Embryonic facial prominence (tissue), 1 donor: ENCODE data around the gene DNM2.
A peak's percentile ranks its signal among the peaks of the same experiment; 100 is the strongest.
"Not testable (repeated sequence)": the region's sequence is repeated elsewhere in the genome, so short reads cannot be mapped to it uniquely, and the experiment has no call there.

Experiments
- DNase-seq: peaks from one replicate; pipeline ENCODE4 v3.0.0-alpha.2; 2016; ENCODE audit errors: extremely low spot score

Gene DNM2

GRCh38 chr19:10863107-10863717 lies 145.3 kb downstream of the DNM2 start:
- DNase-seq: no peak

- DNase-seq: peak; percentile 73
Observed at GRCh38 chr19:10864538-10864899, 146.6 kb downstream of the DNM2 start.

GRCh38 chr19:10866495-10866894 lies 148.6 kb downstream of the DNM2 start:
- DNase-seq: no peak

GRCh38 chr19:10868872-10869547 lies 151.1 kb downstream of the DNM2 start:
- no peak for DNase-seq

- DNase-seq: not testable (repeated sequence)
Observed at GRCh38 chr19:10869872-10870311, 152.0 kb downstream of the DNM2 start.

- no peak for DNase-seq
Observed at GRCh38 chr19:10870501-10870954, 152.6 kb downstream of the DNM2 start.

- DNase-seq: peak; percentile 96
Observed at GRCh38 chr19:10870955-10871603, 153.2 kb downstream of the DNM2 start, which contains the start of gene CARM1. CARM1 (plus strand) TSS chr19:10871553; CDS start chr19:10871703, 150 bp downstream.

GRCh38 chr19:10871711-10872545 lies 154.0 kb downstream of the DNM2 start:
- DNase-seq: peak; percentile 32

GRCh38 chr19:10872546-10873107 lies 154.7 kb downstream of the DNM2 start:
- no peak for DNase-seq

GRCh38 chr19:10874024-10874423 lies 156.1 kb downstream of the DNM2 start:
- no peak for DNase-seq

- no peak for DNase-seq
Observed at GRCh38 chr19:10876459-10877240, 158.8 kb downstream of the DNM2 start.

GRCh38 chr19:10877608-10878007 lies 159.7 kb downstream of the DNM2 start:
- DNase-seq: not testable (repeated sequence)

GRCh38 chr19:10878253-10878652 lies 160.4 kb downstream of the DNM2 start:
- no peak for DNase-seq
